Adipose tissue (tissue), 3 donors: Measurements from ENCODE around the gene TP73. TPM values are rescaled to one million over a fixed set of nuclear protein-coding genes. Genes with fewer than 3 reads are reported as not detected.

Experiments
- H3K27ac ChIP-seq: one replicate; pipeline ENCODE4 v1.5.1; 2013; ENCODE audit warnings: low read depth, low read length
- WGBS, 3 donors: extraction: QIAGEN DNeasy Blood & Tissue Kit; methylation state at CpG; one replicate each; pipeline ENCODE4 v1.1.7; 2013; 5-methylcytosine and 5-hydroxymethylcytosine counted together
- polyA plus RNA-seq, 3 donors: library from polyadenylated mRNA; stranded (reverse); fragments of 200-250 nt; gene quantifications; one replicate each; pipeline ENCODE4 v1.2.3, GENCODE V29; 2013
- donor health status: healthy with polysubstance abuse.
- donor health status: Bipolar disorder and iron deficiency.
- donor health status: healthy.

The TP73 gene
- polyA plus RNA-seq, 3 donors, result 0.01 to 0.24 TPM; not detected in 1

GRCh38 chr1:3631320-3632260 is 20.7 kb upstream of the TP73 start:
- H3K27ac ChIP-seq, result no peak overlapping the region
- 88 to 93% (median 89%) methylated on average over 36 of the region's 36 CpGs for WGBS, 3 donors

- WGBS, 3 donors, result 93 to 96% (median 95%) methylated on average over 15 to 17 of the region's 17 CpGs
- no peak overlapping the region for H3K27ac ChIP-seq
Observed at GRCh38 chr1:3632298-3632697, 20.0 kb upstream of the TP73 start.

- WGBS, 3 donors, result 95 to 96% (median 96%) methylated on average over 26 of the region's 26 CpGs
- H3K27ac ChIP-seq, result no peak overlapping the region
Observed at GRCh38 chr1:3632716-3633343, 19.5 kb upstream of the TP73 start.

GRCh38 chr1:3633344-3634058 is 18.8 kb upstream of the TP73 start:
- WGBS, 3 donors, result 93 to 94% (median 93%) methylated on average over 28 of the region's 28 CpGs
- H3K27ac ChIP-seq, result no peak overlapping the region

GRCh38 chr1:3634059-3634800 is 18.1 kb upstream of the TP73 start:
- WGBS, 3 donors, result 95 to 96% (median 95%) methylated on average over 22 of the region's 22 CpGs
- H3K27ac ChIP-seq, result no peak overlapping the region

GRCh38 chr1:3636080-3636479 is 16.2 kb upstream of the TP73 start:
- H3K27ac ChIP-seq, result no peak overlapping the region
- WGBS, 3 donors, result 95 to 97% (median 96%) methylated on average over 13 to 14 of the region's 14 CpGs

- 92 to 95% (median 94%) methylated on average over 11 of the region's 11 CpGs for WGBS, 3 donors
- no peak overlapping the region for H3K27ac ChIP-seq
Observed at GRCh38 chr1:3636531-3636930, 15.8 kb upstream of the TP73 start.

- WGBS, 3 donors, result 94 to 96% (median 95%) methylated on average over 12 of the region's 12 CpGs
- H3K27ac ChIP-seq, result no peak overlapping the region
Observed at GRCh38 chr1:3638027-3638426, 14.3 kb upstream of the TP73 start.

GRCh38 chr1:3638676-3639075 is 13.6 kb upstream of the TP73 start:
- H3K27ac ChIP-seq, result no peak overlapping the region
- WGBS, 3 donors, result 91 to 93% (median 92%) methylated on average over 15 of the region's 15 CpGs

GRCh38 chr1:3639397-3639911 is 12.9 kb upstream of the TP73 start:
- WGBS, 3 donors, result 93 to 95% (median 94%) methylated on average over 23 of the region's 23 CpGs
- no peak overlapping the region for H3K27ac ChIP-seq

GRCh38 chr1:3640121-3640837 is 12.0 kb upstream of the TP73 start:
- H3K27ac ChIP-seq, result no peak overlapping the region
- 89 to 91% (median 90%) methylated on average over 35 to 36 of the region's 36 CpGs for WGBS, 3 donors

GRCh38 chr1:3641046-3641760 is 11.1 kb upstream of the TP73 start:
- WGBS, 3 donors, result 94% methylated on average over 26 of the region's 26 CpGs
- no peak overlapping the region for H3K27ac ChIP-seq

- WGBS, 3 donors, result 96 to 97% (median 96%) methylated on average over 11 of the region's 11 CpGs
- H3K27ac ChIP-seq, result no peak overlapping the region
Observed at GRCh38 chr1:3641816-3642215, 10.5 kb upstream of the TP73 start.

- no peak overlapping the region for H3K27ac ChIP-seq
- WGBS, 3 donors, result 91 to 92% (median 91%) methylated on average over 37 to 41 of the region's 43 CpGs
Observed at GRCh38 chr1:3642919-3643675, 9.2 kb upstream of the TP73 start.

- WGBS, 3 donors, result 89 to 94% (median 92%) methylated on average over 15 to 21 of the region's 25 CpGs
- no peak overlapping the region for H3K27ac ChIP-seq
Observed at GRCh38 chr1:3644273-3644672, 8.0 kb upstream of the TP73 start.

- 95 to 97% (median 96%) methylated on average over 29 to 43 of the region's 43 CpGs for WGBS, 3 donors
- H3K27ac ChIP-seq, result no peak overlapping the region
Observed at GRCh38 chr1:3645247-3645646, 7.1 kb upstream of the TP73 start.
